Dedifferentiated amniotic fluid mesenchymal stem cell (primary cell): Measurements from ENCODE around the gene NTRK2.
"Not testable (repeated sequence)": the region's sequence is repeated elsewhere in the genome, so short reads cannot be mapped to it uniquely, and the experiment has no call there.

ENCODE experiments used
- DNase-seq: peaks from one replicate; pipeline ENCODE4 v3.0.0-alpha.2; 2016; ENCODE audit errors: extremely low spot score

The NTRK2 gene

GRCh38 chr9:84893419-84894128 is 224.0 kb downstream of the NTRK2 start:
- no peak for DNase-seq

- DNase-seq = no peak
Observed at GRCh38 chr9:84894859-84895258, 225.3 kb downstream of the NTRK2 start.

DNA sequence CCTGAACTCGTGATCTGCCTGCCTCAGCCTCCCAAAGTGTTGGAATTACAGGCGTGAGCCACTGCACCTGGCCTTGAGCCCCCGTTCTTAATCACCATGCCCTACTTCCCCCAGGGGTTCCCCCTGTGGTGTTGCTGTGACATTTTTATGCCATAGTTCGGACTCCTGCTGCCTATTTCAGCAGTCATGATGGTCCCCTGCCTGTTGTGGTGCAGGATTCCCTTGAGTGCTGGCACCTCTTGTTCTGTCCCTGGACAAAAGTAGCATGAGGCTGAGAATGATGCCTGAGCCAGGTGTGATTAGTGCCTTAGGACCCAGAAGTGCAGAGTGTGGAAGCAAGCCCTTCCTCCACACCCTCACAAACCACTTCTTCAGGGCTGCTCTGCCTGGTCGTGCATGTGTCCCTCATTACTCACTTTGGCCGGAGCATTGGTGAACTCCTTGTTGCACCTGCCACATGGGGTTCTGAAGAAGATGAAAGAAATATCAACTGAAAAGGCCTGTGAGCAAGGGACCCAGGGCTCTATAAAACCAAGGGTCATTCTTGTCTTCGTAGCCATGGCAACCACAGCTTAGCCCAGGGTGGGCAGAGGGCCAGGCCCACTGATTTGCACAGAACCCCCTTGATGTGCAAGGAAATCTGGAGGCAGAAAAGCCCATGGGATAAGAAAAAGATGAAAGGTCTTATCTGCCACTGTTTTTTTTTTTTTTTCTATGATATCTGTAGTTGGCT is 228.0 kb downstream of the NTRK2 start:
- no peak for DNase-seq

DNA sequence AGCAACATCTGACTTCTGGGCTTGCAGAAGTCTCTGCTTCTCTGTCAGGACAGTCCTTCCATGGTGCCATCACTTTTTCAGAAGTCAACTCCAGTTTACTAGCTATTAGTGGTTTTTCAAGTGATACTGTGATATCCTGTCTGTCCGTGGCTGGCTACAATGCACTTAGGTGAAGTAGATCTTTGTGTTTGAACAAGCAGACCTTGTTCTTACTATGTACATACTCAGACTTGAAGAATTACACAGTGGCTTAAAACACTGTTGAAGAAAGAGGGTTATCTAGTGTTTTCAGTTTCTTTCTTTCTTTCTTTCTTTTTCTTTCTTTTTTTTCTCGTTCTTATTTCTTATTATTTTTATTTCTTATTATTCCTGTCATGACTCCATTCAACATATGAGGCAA is 228.7 kb downstream of the NTRK2 start:
- no peak for DNase-seq

GRCh38 chr9:84898618-84899017 is 229.1 kb downstream of the NTRK2 start:
- DNase-seq = not testable (repeated sequence)

GRCh38 chr9:84899326-84899725 is 229.8 kb downstream of the NTRK2 start:
- DNase-seq = no peak

- DNase-seq = no peak
Observed at GRCh38 chr9:84900421-84900820, 230.9 kb downstream of the NTRK2 start.

DNA sequence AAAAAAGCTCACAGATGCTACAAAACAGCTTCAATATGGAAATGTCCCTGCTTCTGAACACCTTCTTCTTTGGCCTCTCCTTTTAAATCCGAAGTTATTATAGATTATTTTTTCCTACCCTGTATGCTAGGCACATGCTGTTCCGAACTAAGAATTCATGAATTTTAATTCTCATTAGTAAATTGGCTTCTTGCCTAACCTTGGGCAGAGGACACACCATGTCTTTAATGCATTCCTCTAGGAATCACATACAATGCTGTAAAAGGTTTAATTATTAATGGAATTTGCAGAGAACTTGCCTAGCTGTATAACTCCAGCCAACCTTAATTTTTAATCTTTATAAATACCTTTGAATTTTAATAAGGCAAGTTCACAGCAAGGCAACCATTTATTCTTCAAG is 234.4 kb downstream of the NTRK2 start:
- no peak for DNase-seq

DNA sequence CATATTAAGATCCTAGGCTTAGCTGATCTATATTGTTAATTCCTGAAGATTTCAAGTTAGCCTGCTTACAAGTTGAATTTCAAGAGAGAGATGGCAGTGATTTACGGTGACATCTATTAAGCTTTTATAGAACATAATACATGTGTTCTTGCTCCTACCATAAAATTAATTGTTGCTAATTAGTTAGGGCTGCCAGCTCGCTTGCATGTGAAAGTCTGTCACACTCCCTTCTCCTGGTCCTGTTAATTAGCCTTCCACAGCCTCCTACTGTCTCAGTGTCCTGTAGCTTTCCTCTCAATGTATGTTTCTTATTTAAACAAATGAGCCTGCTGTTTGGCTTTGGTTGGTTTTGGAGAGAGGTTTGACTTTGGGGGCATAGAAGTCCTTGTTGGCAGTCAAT is 247.2 kb downstream of the NTRK2 start:
- no peak for DNase-seq

DNA sequence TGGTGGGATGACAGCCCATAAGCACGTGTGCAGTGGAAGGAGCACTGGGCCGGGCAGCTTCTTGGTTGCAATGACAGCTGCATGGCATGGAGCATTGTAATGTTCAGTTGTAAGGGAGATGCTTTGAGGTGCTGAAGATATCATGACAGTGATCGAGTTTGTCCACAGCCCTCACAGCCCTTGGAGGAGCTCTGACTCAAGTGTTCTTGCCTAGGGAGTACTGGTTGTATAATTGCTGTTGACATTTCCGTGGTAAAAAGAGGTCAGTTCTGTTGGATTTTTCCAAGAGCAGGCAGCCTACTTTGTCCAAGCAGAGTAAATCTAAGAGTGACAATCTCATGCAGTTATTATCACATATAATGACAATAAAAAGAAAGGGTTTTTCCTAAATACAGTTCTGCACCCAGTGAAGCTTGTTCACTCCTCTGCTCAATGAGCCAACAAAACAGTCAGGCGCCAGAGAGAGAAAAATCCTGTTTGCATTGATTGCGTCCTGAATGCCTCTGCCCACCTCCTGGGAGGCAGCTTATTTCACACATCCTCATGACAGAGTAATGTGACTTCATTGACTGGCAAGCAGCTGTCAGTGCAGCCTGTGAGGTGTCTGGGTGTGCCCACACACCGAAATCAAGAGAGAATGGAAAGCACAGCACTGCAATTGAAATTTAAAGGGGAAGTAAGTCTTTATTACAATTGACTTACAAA is 248.0 kb downstream of the NTRK2 start:
- no peak for DNase-seq

- DNase-seq = no peak
Observed at GRCh38 chr9:84919440-84919839, 249.9 kb downstream of the NTRK2 start.

GRCh38 chr9:84921175-84921574 is 251.6 kb downstream of the NTRK2 start:
- no peak for DNase-seq

GRCh38 chr9:84922051-84922450 is 252.5 kb downstream of the NTRK2 start:
- DNase-seq = no peak

GRCh38 chr9:84924266-84924665 is 254.7 kb downstream of the NTRK2 start:
- DNase-seq = no peak

GRCh38 chr9:84925225-84925872 is 255.8 kb downstream of the NTRK2 start:
- no peak for DNase-seq

- no peak for DNase-seq
Observed at GRCh38 chr9:84926793-84927192, 257.3 kb downstream of the NTRK2 start.

GRCh38 chr9:84928419-84928818 is 258.9 kb downstream of the NTRK2 start:
- DNase-seq = no peak

GRCh38 chr9:84929068-84929467 is 259.5 kb downstream of the NTRK2 start:
- DNase-seq = no peak

GRCh38 chr9:84932915-84933527 is 263.5 kb downstream of the NTRK2 start:
- DNase-seq = no peak

DNA sequence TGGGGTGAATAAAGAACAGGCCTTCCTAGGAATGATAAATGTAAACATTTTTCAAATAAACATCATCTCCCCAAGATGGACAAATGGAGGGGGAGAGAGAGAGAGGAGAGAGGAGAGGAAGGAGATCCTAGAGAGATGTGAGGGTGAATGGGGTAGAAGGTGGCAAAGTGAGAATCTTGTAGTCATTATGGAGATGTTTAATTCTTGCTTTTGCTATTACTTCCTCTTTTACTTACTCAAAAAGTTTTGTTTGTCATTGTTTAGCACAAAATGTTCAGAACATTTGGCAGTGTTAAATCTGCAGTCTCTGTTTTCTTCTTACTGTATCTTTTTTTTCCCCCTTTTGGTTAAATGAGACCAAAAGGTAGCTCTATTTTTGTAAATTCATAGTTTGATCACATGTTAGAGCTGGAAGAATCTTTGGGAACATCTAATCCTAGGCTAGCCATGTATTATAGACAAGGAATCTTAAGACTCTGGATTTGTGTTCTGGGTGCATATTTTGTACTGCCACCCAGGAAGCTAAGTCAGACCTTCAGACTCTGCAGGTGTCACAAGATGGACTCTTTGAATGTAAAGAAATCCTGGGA is 266.1 kb downstream of the NTRK2 start:
- DNase-seq = no peak

- DNase-seq = no peak
Observed at GRCh38 chr9:84937180-84937579, 267.7 kb downstream of the NTRK2 start.

DNA sequence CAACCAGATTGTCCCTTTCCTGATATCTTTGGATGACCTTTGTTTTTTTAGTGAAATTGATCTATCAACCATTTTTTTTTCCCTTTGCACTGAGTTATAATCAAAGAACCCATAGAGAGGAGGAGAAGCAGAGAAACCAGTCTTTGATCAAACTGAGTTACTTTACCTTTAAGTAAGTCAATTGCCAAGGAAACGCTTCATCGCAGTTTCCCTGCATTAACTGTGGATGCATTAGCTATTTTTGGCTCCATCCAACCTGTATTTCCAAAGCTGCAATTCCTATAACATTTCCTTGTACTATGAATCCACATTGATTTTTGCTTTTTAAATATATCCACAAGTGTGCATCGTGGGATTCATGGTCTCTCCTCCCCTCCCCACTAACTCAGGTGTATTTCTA is 268.1 kb downstream of the NTRK2 start:
- DNase-seq = no peak
